GM23338 (cell line): ENCODE results near the gene MC2R.

Experiments
- CTCF ChIP-seq, 2 experiments: fragments of 200-600 bp in 1 of 2; sonication (generic) in 1 of 2; conservative IDR thresholded peaks; 2 replicates each; pipeline versions ENCODE4 v1.5.1 to v1.6.1; 2016 to 2017; ENCODE audit warnings: antibody characterized with exemption in 2 of 2, low read depth in 2 of 2, mild to moderate bottlenecking in 2 of 2, moderate library complexity in 1 of 2
- EZH2 ChIP-seq: fragments of 200-600 bp; sonication (generic); IDR thresholded peaks from one replicate; pipeline ENCODE4 v1.8.0; 2017; ENCODE audit warnings: antibody characterized with exemption, mild to moderate bottlenecking, low read depth; ENCODE audit not compliant: unreplicated experiment
- EZH2phosphoT487 ChIP-seq: fragments of 200-600 bp; sonication (generic); IDR thresholded peaks from one replicate; pipeline ENCODE4 v1.8.1; 2018; ENCODE audit warnings: antibody characterized with exemption; ENCODE audit not compliant: unreplicated experiment
- POLR2AphosphoS5 ChIP-seq: IDR thresholded peaks from 2 replicates; pipeline ENCODE4 v1.6.1; 2016; ENCODE audit warnings: antibody characterized with exemption, low read depth
- TF ChIP-seq, protein P1 (sequence below): IDR thresholded peaks from one replicate; pipeline ENCODE4 v1.6.1; 2018; ENCODE audit warnings: antibody characterized with exemption; ENCODE audit not compliant: unreplicated experiment

GRCh38 chr18:13885009-13885408 lies 30.3 kb downstream of the MC2R start:
- no peak for TF ChIP-seq CTCF (conservative IDR thresholded peaks at IDR 0.05; ENCODE audit: low read depth in 2 of 2)
- TF ChIP-seq POLR2AphosphoS5: no peak
- TF ChIP-seq EZH2phosphoT487: no peak
- no peak for TF ChIP-seq EZH2
- TF ChIP-seq, protein P1, sequence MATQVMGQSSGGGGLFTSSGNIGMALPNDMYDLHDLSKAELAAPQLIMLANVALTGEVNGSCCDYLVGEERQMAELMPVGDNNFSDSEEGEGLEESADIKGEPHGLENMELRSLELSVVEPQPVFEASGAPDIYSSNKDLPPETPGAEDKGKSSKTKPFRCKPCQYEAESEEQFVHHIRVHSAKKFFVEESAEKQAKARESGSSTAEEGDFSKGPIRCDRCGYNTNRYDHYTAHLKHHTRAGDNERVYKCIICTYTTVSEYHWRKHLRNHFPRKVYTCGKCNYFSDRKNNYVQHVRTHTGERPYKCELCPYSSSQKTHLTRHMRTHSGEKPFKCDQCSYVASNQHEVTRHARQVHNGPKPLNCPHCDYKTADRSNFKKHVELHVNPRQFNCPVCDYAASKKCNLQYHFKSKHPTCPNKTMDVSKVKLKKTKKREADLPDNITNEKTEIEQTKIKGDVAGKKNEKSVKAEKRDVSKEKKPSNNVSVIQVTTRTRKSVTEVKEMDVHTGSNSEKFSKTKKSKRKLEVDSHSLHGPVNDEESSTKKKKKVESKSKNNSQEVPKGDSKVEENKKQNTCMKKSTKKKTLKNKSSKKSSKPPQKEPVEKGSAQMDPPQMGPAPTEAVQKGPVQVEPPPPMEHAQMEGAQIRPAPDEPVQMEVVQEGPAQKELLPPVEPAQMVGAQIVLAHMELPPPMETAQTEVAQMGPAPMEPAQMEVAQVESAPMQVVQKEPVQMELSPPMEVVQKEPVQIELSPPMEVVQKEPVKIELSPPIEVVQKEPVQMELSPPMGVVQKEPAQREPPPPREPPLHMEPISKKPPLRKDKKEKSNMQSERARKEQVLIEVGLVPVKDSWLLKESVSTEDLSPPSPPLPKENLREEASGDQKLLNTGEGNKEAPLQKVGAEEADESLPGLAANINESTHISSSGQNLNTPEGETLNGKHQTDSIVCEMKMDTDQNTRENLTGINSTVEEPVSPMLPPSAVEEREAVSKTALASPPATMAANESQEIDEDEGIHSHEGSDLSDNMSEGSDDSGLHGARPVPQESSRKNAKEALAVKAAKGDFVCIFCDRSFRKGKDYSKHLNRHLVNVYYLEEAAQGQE: no peak
